ENCODE data around the gene DSG3.

DSG3 gene

GRCh38 chr18:31489311-31489710 is 41.8 kb downstream of the DSG3 start:
- no peak overlapping the region for H2BK120ac ChIP-seq (ENCODE audit: insufficient read depth, low read length, poor library complexity)
- H3K36me3 ChIP-seq (ENCODE audit: control insufficient read depth in 1 of 2, insufficient read depth in 2 of 2, low read length in 2 of 2): no peaks in the 10 kb centered on the region
- WGBS (ENCODE audit: extremely low coverage, insufficient coverage, insufficient read length): no CpG with 5 or more reads among the region's 1 CpG
- no peak overlapping the region for H3K9ac ChIP-seq (ENCODE audit: low read length)
- H3K14ac ChIP-seq (ENCODE audit: low read length): no peak overlapping the region
- no peak overlapping the region for H3K27ac ChIP-seq (ENCODE audit: low read depth, low read length)
- no peak overlapping the region for H4K91ac ChIP-seq (ENCODE audit: low read depth, low read length)
- H3K4me3 ChIP-seq (ENCODE audit: low read depth, low read length): no peak overlapping the region
- H3K79me2 ChIP-seq (ENCODE audit: control insufficient read depth, insufficient read depth, low read length, poor library complexity): no peaks in the 10 kb centered on the region
- no peak overlapping the region for H2BK12ac ChIP-seq (ENCODE audit: low read length)
- no peak overlapping the region for H4K12ac ChIP-seq (ENCODE audit: low read depth, low read length)
- H3K4me2 ChIP-seq (ENCODE audit: low read length): no peak overlapping the region
- no peak overlapping the region for H3K23ac ChIP-seq (ENCODE audit: low read length)
- H2AFZ ChIP-seq (ENCODE audit: insufficient read depth, low read length, poor library complexity): no peak overlapping the region
- no peaks in the 10 kb centered on the region for H3K27me3 ChIP-seq (ENCODE audit: insufficient read depth, low read length)
- H3K4ac ChIP-seq (ENCODE audit: low read depth, low read length): no peak overlapping the region
- no peak overlapping the region for H2AK5ac ChIP-seq (ENCODE audit: low read length)
- H3K4me1 ChIP-seq (ENCODE audit: control insufficient read depth in 1 of 2, insufficient read depth in 2 of 2, low read length in 2 of 2): peaks cover 12 to 14% of the 10 kb centered on the region in 2 experiments
- H2BK5ac ChIP-seq (ENCODE audit: low read depth, low read length, poor library complexity): no peak overlapping the region
- no peak for DNase-seq
- H3K79me1 ChIP-seq (ENCODE audit: low read length): peaks cover 9% of the 10 kb centered on the region
- no peaks in the 10 kb centered on the region for H3K9me3 ChIP-seq (ENCODE audit: insufficient read depth, low read depth, low read length)
- H4K8ac ChIP-seq (ENCODE audit: low read depth, low read length): no peak overlapping the region
- no peak overlapping the region for H3K18ac ChIP-seq (ENCODE audit: low read length)

- Histone ChIP-seq H4K91ac (ENCODE audit: low read depth, low read length) (no peak overlapping the region), H3K23ac (ENCODE audit: low read length) (no peak overlapping the region), H3K14ac (ENCODE audit: low read length) (no peak overlapping the region), H2BK120ac (ENCODE audit: insufficient read depth, low read length, poor library complexity) (no peak overlapping the region), H3K9ac (ENCODE audit: low read length) (no peak overlapping the region), H2AFZ (ENCODE audit: insufficient read depth, low read length, poor library complexity) (no peak overlapping the region), H3K27ac (ENCODE audit: low read depth, low read length) (no peak overlapping the region), H3K79me1 (ENCODE audit: low read length) (peaks cover 9% of the 10 kb centered on the region), H3K36me3 (ENCODE audit: control insufficient read depth in 1 of 2, insufficient read depth in 2 of 2, low read length in 2 of 2) (no peaks in the 10 kb centered on the region), H3K4ac (ENCODE audit: low read depth, low read length) (no peak overlapping the region), H4K8ac (ENCODE audit: low read depth, low read length) (no peak overlapping the region), H3K9me3 (ENCODE audit: insufficient read depth, low read depth, low read length) (no peaks in the 10 kb centered on the region), H3K4me2 (ENCODE audit: low read length) (no peak overlapping the region), H3K4me1 (ENCODE audit: control insufficient read depth in 1 of 2, insufficient read depth in 2 of 2, low read length in 2 of 2) (peaks cover 12 to 14% of the 10 kb centered on the region in 2 experiments), H3K79me2 (ENCODE audit: control insufficient read depth, insufficient read depth, low read length, poor library complexity) (no peaks in the 10 kb centered on the region), H2AK5ac (ENCODE audit: low read length) (no peak overlapping the region), H3K18ac (ENCODE audit: low read length) (no peak overlapping the region), H2BK5ac (ENCODE audit: low read depth, low read length, poor library complexity) (no peak overlapping the region), H3K4me3 (ENCODE audit: low read depth, low read length) (no peak overlapping the region), H2BK12ac (ENCODE audit: low read length) (no peak overlapping the region), H4K12ac (ENCODE audit: low read depth, low read length) (no peak overlapping the region), H3K27me3 (ENCODE audit: insufficient read depth, low read length) (no peaks in the 10 kb centered on the region)
- peak; percentile 41 to 77 for DNase-seq
- no CpG with 5 or more reads among the region's 1 CpG for WGBS (ENCODE audit: extremely low coverage, insufficient coverage, insufficient read length)
Measured at GRCh38 chr18:31490387-31490786, 42.8 kb downstream of the DSG3 start.

- no peak overlapping the region for H3K14ac ChIP-seq (ENCODE audit: low read length)
- no peak overlapping the region for H2BK5ac ChIP-seq (ENCODE audit: low read depth, low read length, poor library complexity)
- H3K4me2 ChIP-seq (ENCODE audit: low read length): no peak overlapping the region
- no peak overlapping the region for H4K8ac ChIP-seq (ENCODE audit: low read depth, low read length)
- no peak overlapping the region for H2AFZ ChIP-seq (ENCODE audit: insufficient read depth, low read length, poor library complexity)
- H3K79me2 ChIP-seq (ENCODE audit: control insufficient read depth, insufficient read depth, low read length, poor library complexity): no peaks in the 10 kb centered on the region
- no peak overlapping the region for H3K23ac ChIP-seq (ENCODE audit: low read length)
- H4K12ac ChIP-seq (ENCODE audit: low read depth, low read length): no peak overlapping the region
- H3K27me3 ChIP-seq (ENCODE audit: insufficient read depth, low read length): no peaks in the 10 kb centered on the region
- no peak overlapping the region for H2AK5ac ChIP-seq (ENCODE audit: low read length)
- H3K4me3 ChIP-seq (ENCODE audit: low read depth, low read length): no peak overlapping the region
- H3K4me1 ChIP-seq (ENCODE audit: control insufficient read depth in 1 of 2, insufficient read depth in 2 of 2, low read length in 2 of 2): peaks cover 10 to 13% of the 10 kb centered on the region in 2 experiments
- DNase-seq: no peak
- H3K27ac ChIP-seq (ENCODE audit: low read depth, low read length): no peak overlapping the region
- no peak overlapping the region for H3K9ac ChIP-seq (ENCODE audit: low read length)
- H3K9me3 ChIP-seq (ENCODE audit: insufficient read depth, low read depth, low read length): no peaks in the 10 kb centered on the region
- H3K36me3 ChIP-seq (ENCODE audit: control insufficient read depth in 1 of 2, insufficient read depth in 2 of 2, low read length in 2 of 2): no peaks in the 10 kb centered on the region
- peaks cover 8% of the 10 kb centered on the region for H3K79me1 ChIP-seq (ENCODE audit: low read length)
- H4K91ac ChIP-seq (ENCODE audit: low read depth, low read length): no peak overlapping the region
- H2BK12ac ChIP-seq (ENCODE audit: low read length): no peak overlapping the region
- no peak overlapping the region for H3K18ac ChIP-seq (ENCODE audit: low read length)
- no peak overlapping the region for H2BK120ac ChIP-seq (ENCODE audit: insufficient read depth, low read length, poor library complexity)
- H3K4ac ChIP-seq (ENCODE audit: low read depth, low read length): no peak overlapping the region
Measured at GRCh38 chr18:31490833-31491232, 43.3 kb downstream of the DSG3 start.

- Histone ChIP-seq H4K91ac (ENCODE audit: low read depth, low read length) (no peak overlapping the region), H3K14ac (ENCODE audit: low read length) (no peak overlapping the region), H4K12ac (ENCODE audit: low read depth, low read length) (no peak overlapping the region), H2BK120ac (ENCODE audit: insufficient read depth, low read length, poor library complexity) (no peak overlapping the region), H3K18ac (ENCODE audit: low read length) (no peak overlapping the region), H3K79me1 (ENCODE audit: low read length) (peaks cover 5% of the 10 kb centered on the region), H3K4me3 (ENCODE audit: low read depth, low read length) (no peak overlapping the region), H3K27ac (ENCODE audit: low read depth, low read length) (no peak overlapping the region), H3K4me1 (ENCODE audit: control insufficient read depth in 1 of 2, insufficient read depth in 2 of 2, low read length in 2 of 2) (peaks cover 7 to 10% of the 10 kb centered on the region in 2 experiments), H3K79me2 (ENCODE audit: control insufficient read depth, insufficient read depth, low read length, poor library complexity) (no peaks in the 10 kb centered on the region), H2BK12ac (ENCODE audit: low read length) (no peak overlapping the region), H3K23ac (ENCODE audit: low read length) (no peak overlapping the region), H2BK5ac (ENCODE audit: low read depth, low read length, poor library complexity) (no peak overlapping the region), H2AK5ac (ENCODE audit: low read length) (no peak overlapping the region), H4K8ac (ENCODE audit: low read depth, low read length) (no peak overlapping the region), H3K4me2 (ENCODE audit: low read length) (no peak overlapping the region), H3K9ac (ENCODE audit: low read length) (no peak overlapping the region), H3K36me3 (ENCODE audit: control insufficient read depth in 1 of 2, insufficient read depth in 2 of 2, low read length in 2 of 2) (no peaks in the 10 kb centered on the region), H3K9me3 (ENCODE audit: insufficient read depth, low read depth, low read length) (no peaks in the 10 kb centered on the region), H3K4ac (ENCODE audit: low read depth, low read length) (no peak overlapping the region), H3K27me3 (ENCODE audit: insufficient read depth, low read length) (no peaks in the 10 kb centered on the region), H2AFZ (ENCODE audit: insufficient read depth, low read length, poor library complexity) (no peak overlapping the region)
- no peak for DNase-seq
Measured at GRCh38 chr18:31491586-31491985, 44.0 kb downstream of the DSG3 start.
